GM18517 (cell line): ENCODE data around the gene SLC9A9.
"Not testable (repeated sequence)": the region's sequence is repeated elsewhere in the genome, so short reads cannot be mapped to it uniquely, and the experiment has no call there.

Source experiments
- ATAC-seq: cut with Tn5 transposase; IDR thresholded peaks from one replicate; pipeline ENCODE4 v1.9.1; 2021; ENCODE audit warnings: mild to moderate bottlenecking, moderate library complexity; ENCODE audit not compliant: unreplicated experiment

The SLC9A9 gene

DNA sequence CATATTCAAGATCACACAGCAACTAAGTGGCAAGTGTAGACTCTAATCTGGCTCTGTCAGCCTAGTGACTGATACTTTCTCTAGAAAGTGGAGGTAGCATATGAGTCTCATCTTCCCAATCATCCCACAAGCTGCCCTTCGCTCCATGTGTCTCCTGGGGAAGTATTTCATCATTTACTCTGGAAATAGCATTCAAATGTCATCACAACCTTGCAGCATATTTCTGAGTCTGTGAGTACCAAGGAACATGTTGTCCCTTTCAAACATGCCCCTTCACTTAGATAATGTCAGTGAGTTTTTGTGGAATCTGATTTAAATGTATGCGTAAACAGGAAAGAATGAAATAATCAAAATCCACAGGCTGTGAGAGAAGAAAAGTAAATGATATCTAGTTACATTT lies 322.9 kb downstream of the SLC9A9 start:
- ATAC-seq, result no peak

DNA sequence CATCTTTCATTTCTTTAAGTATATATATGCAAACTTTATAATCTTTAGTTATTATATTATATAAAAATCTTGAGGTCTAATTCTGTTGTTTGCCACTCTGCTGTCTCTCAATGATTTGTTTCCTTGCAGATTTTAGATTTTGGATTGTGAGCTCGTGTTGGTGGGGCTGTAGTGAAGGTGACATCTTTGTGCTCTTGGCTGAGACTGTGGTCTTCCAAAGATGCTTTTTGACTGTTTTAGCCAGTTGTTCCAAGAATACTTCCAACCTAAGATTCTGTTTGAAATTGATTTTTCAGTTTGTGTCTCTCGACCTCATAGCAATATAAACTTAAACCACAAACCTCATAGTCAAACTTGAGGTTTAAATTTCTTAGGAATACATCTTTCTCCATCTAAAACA lies 326.5 kb downstream of the SLC9A9 start:
- ATAC-seq, result no peak

DNA sequence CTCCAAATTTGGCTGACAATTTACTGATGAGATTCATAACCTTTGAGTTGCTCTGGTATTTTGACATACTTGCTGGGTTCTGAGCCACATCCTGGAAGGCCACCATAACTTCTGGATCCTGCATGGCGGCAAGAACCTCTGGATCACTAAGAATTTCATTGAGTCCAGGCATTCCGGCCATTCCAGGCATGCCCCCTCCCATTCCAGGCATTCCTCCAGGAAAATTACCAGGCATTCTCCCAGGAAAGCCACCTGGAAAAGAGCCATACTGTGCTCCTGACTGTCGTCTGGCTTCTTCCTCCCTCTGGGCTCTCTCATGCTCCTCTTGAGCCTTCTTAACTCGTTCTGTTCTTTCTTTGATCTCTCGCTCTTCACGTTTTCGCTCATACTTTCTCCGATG lies 331.1 kb downstream of the SLC9A9 start:
- not testable (repeated sequence) for ATAC-seq

DNA sequence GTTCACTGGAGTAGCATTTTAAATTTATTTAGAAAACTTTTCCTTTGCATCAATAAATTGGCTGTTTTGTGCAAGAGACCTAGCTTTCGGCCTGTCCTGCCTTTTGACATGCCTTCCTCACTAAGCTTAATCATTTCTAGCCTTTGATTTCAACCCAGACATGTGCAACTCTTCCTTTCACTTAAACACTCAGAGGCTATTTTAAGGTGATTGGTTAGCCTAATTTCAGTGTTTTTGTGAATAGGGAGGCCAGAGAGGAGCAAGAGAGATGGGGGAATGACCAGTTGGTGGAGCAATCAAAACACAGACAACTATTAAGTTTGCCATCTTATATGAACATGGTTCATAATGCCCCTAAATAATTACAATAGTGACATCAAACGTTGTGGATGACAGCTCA lies 333.4 kb downstream of the SLC9A9 start:
- ATAC-seq, result no peak

DNA sequence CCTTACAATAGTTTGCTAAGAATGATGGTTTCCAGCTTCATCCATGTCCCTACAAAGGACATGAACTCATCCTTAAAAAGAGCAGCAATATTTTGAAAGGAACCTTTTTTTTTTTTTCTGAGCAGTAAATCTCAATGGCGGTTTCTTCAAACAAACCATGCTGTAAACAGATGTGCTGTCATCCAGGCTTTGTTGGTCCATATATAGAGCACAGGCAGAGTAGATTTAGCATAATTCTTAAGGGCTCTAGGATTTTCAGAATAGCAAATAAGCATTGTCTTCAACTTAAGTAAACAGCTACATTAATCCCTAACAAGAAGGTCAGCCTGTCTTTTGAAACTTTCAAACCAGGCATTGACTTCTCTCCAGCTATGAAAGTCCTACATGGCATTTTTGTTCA lies 334.2 kb downstream of the SLC9A9 start:
- no peak for ATAC-seq

DNA sequence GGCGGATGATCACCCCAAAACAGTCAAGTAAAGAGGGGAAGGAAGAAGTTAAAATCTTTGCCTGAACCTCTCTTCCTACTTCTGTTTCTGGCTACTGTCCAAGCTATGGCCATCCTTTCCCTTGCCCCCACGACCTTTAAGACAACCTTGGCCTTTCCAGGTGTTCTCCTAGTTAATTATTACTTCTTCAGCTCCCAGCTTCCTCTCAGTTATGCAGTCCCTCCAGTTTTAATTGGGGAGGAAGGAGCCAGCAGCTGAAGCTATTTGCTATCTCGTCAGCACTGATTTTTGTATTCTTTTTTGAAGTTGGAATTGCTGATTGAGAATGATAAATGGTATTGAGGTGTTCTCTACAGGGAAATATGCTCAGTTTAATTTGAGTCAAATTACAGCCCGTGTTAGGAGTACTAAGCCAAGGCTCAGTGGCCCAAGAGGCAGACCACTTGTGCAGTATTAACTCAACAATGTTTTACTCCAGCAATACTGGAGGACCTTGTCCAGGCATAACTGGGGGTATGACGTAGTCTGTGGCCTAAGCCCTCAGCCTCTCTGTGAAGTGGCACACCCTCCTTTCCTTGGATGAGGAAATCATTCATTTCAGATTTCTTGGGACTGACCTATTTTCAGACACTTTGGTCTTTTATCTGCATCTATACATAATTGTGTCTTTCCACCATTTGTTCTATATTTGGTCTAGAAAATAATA lies 336.9 kb downstream of the SLC9A9 start:
- ATAC-seq, result no peak

DNA sequence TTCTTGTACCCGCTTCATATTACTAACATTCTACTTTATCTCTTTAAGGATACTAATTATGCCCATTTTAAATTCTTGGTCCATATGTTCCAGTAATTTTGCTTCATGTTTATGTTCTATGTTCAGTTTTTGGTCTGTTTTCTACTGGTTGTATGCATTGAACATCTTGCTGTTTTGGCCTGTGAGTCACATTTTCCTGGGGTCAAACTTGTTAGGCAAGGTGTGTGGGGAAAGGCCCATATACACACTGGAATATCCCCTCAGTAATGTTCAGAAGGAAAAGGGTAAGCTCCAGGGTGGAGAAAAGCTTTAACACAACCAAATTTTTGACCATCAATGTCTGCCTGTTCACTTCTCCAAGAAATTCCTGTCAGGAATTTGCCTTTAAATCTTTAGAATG lies 337.7 kb downstream of the SLC9A9 start:
- no peak for ATAC-seq

DNA sequence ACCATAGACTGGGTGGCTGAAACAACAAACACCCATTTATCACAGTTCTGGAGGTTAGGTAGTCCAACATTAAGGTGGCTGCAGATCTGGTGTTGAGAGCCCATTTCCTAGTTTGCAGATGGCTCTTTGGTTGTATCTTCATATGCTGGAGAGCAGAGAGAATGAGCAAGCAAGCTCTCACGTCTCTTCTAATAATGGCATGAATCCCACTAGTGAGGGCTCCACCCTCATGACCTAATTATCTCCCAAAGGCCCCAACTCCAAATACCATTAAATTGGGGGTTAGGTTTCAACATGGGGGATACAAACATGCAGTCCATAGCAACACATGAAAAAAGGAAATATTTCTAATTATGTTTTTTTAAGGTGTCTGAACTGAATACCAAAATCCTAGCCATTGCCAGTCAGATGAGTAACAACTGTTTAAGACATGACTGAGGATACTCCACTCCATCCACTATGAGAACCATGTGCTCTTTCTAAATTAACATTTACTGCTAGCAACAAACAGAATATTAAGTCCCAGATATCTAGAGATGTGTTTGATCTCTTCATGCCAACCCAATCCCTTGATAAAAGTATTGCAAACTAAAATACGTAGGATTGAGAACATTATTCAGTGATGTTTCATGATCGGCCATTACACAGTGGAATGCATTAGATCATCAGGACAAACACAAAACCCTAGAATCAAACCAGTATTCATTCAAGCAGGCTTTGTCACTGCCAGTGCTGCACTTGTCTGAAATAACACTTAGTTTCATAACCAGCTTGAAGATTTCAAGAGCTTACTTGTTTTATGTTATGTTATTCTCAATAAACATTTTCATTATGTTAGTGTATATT lies 340.3 kb downstream of the SLC9A9 start:
- ATAC-seq, result no peak

DNA sequence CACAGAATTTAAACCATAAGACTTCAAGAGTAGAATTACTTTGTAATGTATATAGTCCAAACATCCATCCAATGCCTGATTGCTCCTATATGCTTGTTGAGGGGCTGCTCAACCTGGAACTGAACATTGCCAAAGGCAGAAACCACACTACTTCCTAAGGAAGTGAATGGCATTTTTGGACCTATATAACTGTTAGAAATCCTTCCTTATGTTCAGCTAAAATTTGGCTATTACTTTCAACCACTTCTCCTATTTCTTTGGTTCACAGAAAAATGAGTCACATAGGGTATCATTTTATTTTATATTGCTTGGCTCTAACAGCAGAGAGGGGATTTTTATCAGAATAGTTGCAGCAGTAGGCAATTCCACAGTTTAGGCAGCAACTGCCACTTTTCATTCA lies 342.1 kb downstream of the SLC9A9 start:
- ATAC-seq, result no peak

DNA sequence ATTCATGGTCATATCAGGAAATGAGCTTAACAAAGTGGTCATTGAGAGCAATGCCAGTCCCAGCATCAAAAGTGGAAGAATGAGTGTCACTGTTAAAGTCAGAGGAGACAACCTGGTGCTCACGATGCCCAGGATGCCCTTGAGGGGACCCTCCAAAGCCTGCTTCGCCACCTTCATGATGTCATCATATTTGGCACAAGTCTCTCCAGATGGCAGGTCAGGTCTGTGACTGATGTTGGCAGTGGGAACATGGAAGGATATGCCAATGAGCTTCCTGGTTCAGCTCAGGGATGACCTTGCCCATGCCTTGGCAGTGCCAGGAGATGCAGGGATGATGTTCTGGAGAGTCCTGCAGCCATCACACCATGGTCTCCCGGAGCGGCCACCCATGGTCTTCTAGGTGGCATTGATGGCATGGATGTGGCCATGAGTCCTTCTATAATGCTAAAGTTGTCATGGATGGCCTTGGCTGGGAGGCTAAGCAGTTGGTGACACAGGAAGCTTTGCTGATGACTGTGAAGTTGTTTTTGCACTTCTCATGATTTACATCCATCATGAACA lies 344.9 kb downstream of the SLC9A9 start:
- ATAC-seq, result no peak

DNA sequence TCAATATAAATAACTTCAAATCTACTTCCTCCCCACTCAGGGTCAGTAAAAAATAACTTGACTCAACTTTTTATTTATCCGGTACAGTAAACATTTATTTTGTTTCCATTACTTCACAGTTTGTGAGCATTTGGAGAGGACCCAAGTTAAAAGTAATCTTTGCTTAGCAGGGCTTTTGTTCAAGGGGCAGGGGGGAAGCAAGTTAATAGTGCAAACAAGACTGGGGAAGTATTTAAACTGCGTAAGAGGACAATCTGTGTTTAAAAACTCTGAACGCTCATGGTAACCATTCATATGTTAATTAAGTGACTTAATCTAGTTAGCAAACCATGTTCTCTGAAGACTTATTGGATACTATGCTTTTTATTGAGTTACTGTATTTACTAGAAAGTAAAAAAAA lies 346.2 kb downstream of the SLC9A9 start:
- ATAC-seq, result no peak

DNA sequence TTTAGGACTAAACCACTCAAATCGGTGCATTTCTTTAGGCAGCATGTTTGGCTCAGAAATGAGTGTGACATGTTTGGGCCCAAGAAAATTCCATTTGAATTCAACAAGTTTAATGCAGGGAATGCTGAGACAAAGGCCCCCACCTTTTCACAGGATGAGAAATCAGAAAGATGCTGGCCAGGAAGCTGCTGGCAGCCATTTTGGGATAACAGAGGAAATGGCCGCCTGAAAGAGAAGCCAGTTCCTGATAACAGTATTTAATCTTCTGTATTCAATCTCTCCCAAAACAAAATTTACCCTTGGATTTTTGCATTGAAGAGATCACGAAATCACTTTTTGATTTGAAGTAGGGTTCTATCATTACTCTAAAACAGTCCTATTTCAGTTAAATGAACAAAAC lies 350.9 kb downstream of the SLC9A9 start:
- no peak for ATAC-seq

DNA sequence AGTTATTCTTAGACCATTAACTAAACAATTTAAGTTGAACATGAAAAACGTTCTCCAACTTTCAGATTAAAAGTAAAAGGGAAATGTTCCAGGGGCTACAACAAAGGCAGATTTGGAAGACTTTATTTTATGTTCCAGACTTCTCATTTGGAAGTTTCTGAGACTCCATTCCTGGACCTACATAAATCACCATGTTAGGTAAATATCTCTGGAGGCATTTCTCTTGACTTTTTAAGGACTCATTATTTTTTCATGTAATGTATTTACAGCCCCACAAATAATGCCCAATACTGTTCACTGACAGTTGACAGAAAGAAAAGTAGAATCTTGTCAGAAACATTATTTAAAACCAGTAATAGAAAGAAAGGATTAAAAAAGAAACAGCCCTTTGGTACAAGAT lies 352.1 kb downstream of the SLC9A9 start:
- no peak for ATAC-seq

DNA sequence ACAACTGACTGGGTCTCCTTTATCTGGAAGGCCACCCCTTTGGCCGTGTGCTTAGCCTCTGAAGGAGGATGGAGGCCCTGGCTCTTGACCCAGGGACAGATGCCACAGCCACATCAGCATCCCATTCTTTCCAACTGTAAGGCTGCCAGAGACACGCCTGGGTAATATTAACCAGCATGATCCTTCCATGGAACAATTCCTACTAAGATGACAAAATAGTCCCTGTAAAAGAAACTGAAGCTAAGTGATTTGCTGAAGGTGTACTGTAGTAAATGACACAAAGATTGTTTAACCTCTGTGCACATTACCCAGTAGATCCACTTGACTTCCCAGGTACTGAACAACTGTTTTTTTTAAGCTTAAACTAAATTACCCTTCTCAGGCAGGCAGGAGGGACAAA lies 352.7 kb downstream of the SLC9A9 start:
- ATAC-seq, result no peak

DNA sequence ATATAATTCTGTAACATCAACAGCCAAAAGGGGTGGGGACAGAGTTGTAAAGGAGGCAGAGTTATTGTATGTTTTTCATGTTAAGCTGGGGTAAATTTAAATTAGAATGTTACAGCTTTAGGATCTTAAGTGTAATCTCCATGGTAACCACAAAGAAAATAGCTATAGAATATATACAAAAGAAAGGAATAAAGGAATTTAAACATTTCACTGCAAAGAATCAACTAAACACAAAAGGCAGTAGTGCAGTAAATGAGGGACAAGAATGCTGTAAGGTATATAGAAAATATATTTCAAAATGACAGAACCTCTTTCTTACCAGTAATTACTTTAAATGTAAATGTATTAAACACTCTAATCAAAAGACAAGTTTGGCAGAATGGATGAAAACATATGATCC lies 361.7 kb downstream of the SLC9A9 start:
- ATAC-seq, result no peak

DNA sequence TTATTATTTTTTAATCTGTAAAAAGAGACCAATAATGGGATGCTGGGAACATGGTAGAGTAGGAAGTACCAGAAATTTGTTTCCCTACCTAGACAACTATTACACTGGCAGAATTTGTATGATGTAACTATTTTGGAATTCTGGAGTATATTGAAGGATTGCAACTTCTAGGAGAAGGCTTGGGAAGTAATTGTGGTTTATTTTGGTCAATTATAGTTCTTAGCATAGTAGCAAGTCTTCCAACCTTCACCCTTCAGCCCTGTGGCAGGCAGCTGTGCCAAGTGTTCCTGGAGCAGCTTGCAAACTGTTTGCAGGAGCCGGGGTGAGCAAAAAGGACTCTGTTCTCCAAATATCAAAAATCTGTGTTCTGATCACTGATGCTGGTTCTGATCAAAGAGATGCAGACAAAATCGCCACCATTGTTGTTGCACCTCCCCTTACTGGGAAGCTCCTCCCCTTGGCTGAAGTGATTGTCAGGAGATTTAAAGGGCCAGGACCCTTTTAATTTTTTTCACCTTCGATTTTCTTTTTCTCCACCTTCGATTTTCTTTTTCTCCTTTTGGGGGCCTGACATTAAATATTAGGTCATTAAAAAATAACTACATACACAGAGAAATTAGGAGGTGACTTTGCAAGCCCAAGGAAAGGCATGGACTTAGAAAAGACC lies 363.3 kb downstream of the SLC9A9 start:
- no peak for ATAC-seq

DNA sequence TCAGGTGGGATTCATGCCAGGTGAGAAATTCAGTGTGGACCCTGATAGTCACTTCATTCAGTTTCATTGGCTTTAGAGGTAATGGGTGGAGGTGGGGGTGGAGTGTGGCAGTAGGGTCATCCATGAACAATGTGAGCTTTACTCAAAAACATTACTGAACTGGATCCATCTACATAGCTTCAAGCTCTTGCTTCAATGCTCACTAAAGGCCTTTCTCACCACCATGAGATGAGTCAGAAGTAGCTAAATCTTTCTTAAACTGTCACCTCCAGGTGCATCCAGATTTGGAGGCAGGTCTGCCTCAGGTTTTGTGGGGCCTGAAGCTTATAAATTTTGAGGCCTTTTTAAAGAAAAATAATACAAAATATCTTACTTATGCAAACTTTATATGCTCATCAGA lies 365.1 kb downstream of the SLC9A9 start:
- ATAC-seq, result no peak

DNA sequence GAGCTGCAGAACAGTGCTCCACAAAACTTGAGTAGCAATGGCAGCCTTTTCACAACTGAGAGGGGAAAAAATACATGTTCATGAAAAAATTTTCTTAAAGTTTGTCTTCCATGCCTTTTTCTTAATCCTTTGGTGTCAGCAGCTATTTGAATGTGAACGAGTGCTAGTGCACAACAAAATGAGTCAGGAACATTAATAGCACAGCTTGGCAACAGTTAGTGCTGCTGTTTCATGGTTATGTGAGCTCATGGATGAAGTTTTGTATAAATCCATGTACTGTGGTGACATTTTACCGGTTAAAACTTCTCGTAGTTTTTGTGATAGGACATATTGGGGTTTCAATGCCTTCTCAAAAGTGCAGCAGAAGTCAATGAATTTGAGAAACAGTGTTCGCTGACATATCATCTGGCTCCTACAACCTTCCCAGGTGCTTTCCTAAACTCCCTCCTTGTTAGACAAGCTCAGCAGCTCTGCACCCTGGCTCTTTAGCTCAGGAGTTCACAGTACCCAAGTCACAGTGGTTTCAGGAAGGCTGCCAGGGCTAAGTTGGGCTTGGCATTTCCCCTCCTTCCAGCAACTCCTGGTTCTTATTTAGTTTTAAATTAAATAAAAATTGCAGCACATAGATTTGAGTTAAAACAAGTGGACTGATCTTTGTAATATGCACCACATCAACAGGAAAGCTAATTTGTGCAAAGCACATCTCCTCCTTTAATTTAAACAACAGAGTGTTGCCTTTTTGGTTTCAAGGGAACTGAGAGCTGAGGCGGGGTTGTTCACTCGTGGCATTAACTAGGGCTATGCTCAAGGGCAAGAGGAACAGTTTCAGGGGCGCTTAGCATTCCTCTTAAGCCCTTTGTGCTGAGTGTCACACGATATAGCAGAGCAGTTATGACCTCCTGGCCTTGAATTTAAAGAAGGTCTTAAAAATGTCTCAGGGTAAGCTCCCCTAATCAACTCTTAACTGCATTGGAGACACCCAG lies 365.9 kb downstream of the SLC9A9 start:
- ATAC-seq, result no peak

DNA sequence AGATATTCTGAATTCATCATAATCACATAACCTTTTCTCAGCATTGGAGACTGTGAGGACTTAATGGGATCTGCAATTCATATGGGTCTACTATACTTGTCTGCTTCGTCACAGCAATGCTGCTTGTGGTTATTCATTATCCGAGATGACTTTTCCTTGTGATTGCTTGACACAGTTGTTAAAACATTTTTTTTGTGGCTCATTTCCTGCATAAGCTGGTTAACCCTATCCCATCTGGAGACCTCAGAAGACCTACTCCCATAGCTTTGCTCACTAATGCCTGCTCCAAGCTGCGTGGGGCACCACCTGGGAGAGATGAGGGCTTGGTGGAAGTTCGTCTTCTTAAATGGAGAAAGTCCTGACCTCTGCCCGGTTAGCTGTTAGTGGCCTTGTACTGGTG lies 367.9 kb downstream of the SLC9A9 start:
- ATAC-seq, result no peak

DNA sequence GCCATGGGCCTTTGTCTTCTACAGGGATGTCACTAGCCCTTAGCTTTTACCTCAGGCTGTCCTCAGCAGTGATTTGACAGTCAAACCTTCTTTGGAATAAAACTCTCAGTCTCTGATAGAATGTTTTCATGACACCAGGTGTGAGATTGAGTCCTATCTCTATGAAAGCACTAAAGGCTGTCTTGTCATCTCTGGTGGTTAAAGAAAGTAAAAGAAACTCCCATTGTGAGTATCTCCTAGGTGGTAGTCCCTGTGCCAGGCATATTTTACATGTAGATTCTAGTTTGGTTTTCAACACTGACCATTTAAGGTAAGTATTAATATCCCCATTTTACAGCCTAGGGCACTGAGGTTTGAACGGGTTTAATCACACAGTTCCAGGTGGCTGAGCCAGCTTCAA lies 368.5 kb downstream of the SLC9A9 start:
- no peak for ATAC-seq
